RWPE1 (cell line): ENCODE data around the gene FADS2.

Source experiments
- CTCF ChIA-PET: fragments of 350-600 bp; sonication (Branson Sonifier 250); formaldehyde crosslinking; extraction: SDS; loops from one replicate; lab custom pipeline; 2021; lab: Yijun Ruan, JAX
- POLR2A ChIA-PET: fragments of 400-600 bp; formaldehyde crosslinking; extraction: SDS; loops from one replicate; lab custom pipeline; 2020; ENCODE audit warnings: antibody characterized with exemption; ENCODE audit not compliant: low non-redundant PET; lab: Yijun Ruan, JAX
- DNase-seq: peaks from one replicate; pipeline ENCODE4 v3.0.0; 2012; ENCODE audit warnings: low spot score
- H3K27ac ChIP-seq: fragments of 450-650 bp; 2 replicates; pipeline ENCODE4 v1.5.1; 2017
- CTCF ChIP-seq: fragments of 450-650 bp; conservative IDR thresholded peaks from 2 replicates; pipeline ENCODE4 v1.5.1; 2017; ENCODE audit warnings: low read depth, mild to moderate bottlenecking

The FADS2 gene

GRCh38 chr11:61914471-61915171, 86.5 kb downstream of the FADS2 start:
- CTCF ChIA-PET, result interaction anchor here (0.5 to 2.6 kb wide), 4 partner anchors 15 to 167 kb away, joined by 3 to 11 read pairs (median 4); no protein-coding TSS in a partner anchor
- DNase-seq, result no peak
- POLR2A ChIA-PET, result no interaction called here
- TF ChIP-seq CTCF, result no peak
- no peak overlapping the region; the same call in 1 of the 2 replicates for H3K27ac ChIP-seq

- POLR2A ChIA-PET, result no interaction called here
Measured at GRCh38 chr11:61916737-61917333, 88.7 kb downstream of the FADS2 start.

More at GRCh38 chr11:61916737-61917333, 88.7 kb downstream of the FADS2 start:
- H3K27ac ChIP-seq, result no peak overlapping the region
- DNase-seq, result no peak
- CTCF ChIA-PET, result interaction anchor here (0.6 to 2.0 kb wide), 4 partner anchors 17 to 38 kb away, joined by 3 to 8 read pairs (median 4); no protein-coding TSS in a partner anchor
- no peak for TF ChIP-seq CTCF
